ENCODE data around the gene TMEM250. TPM values are rescaled to one million over a fixed set of nuclear protein-coding genes. Genes with fewer than 3 reads are reported as not detected.
"Not testable (repeated sequence)": the region's sequence is repeated elsewhere in the genome, so short reads cannot be mapped to it uniquely, and the experiment has no call there.

The TMEM250 gene
- polyA plus RNA-seq, 1 of the 3 experiments (the other 2 are of a cell fraction) = 25.9 TPM

GRCh38 chr9:136151214-136151804 lies 32.6 kb upstream of the TMEM250 start (continued):
- TF ChIP-seq REST (IDR thresholded peaks at IDR 0.05; ENCODE audit: low read depth, low read length) = no peak
- no peak for TF ChIP-seq EP300 (IDR thresholded peaks at IDR 0.05; ENCODE audit: borderline replicate concordance in 1 of 2, low read depth in 1 of 2, low read length in 1 of 2)
- no peak for TF ChIP-seq RCOR1 (IDR thresholded peaks at IDR 0.05; ENCODE audit: low read length)
- TF ChIP-seq FOXJ3 (CRISPR knock-in tag; IDR thresholded peaks at IDR 0.05) = no peak
- no peak for TF ChIP-seq TEAD4 (IDR thresholded peaks at IDR 0.05; ENCODE audit: borderline replicate concordance, insufficient read depth)
- TF ChIP-seq GATA2 (CRISPR knock-in tag; IDR thresholded peaks at IDR 0.05) = no peak
- no peak for TF ChIP-seq YY1 (IDR thresholded peaks at IDR 0.05; ENCODE audit: low read depth)
- no peak for TF ChIP-seq IRF3 (IDR thresholded peaks at IDR 0.05; ENCODE audit: low read depth, low read length)
- no peak for TF ChIP-seq SIN3A (IDR thresholded peaks at IDR 0.05; ENCODE audit: borderline replicate concordance, low read depth, low read length)

GRCh38 chr9:136150664-136151213 lies 32.1 kb upstream of the TMEM250 start:
- H3K9ac ChIP-seq; DNase-seq; H3K4me3 ChIP-seq (ENCODE audit: low read depth in 2 of 2, low read length in 1 of 2); H3K36me3 ChIP-seq (replicated peaks in 1 of 2; ENCODE audit: control insufficient read depth in 1 of 2, insufficient read depth in 2 of 2, low read length in 1 of 2); H4K20me1 ChIP-seq (ENCODE audit: insufficient read depth); H3K4me2 ChIP-seq; POLR2A ChIA-PET; H3K27ac ChIP-seq (ENCODE audit: low read depth in 2 of 2, low read length in 1 of 2); H3F3A ChIP-seq (replicated peaks; ENCODE audit: insufficient read depth); H2AFZ ChIP-seq (ENCODE audit: low read depth); H3K9me2 ChIP-seq; H3K4me1 ChIP-seq (ENCODE audit: control insufficient read depth in 1 of 2, insufficient read depth in 2 of 2, low read depth in 1 of 2, low read length in 1 of 2); H3K79me2 ChIP-seq (ENCODE audit: insufficient read depth); H3K9me3 ChIP-seq: not testable (repeated sequence)
- CTCF ChIA-PET = interaction anchor here (0.7 to 1.6 kb wide), 2 partner anchors 12 to 20 kb away, joined by 3 read pairs; no protein-coding TSS in a partner anchor
- peaks cover 25% of the 10 kb centered on the region for H3K27me3 ChIP-seq (ENCODE audit: insufficient read depth)
- 75% methylated on average over 7 of the region's 7 CpGs for WGBS (ENCODE audit: low lambda C conversion rate)

- WGBS (ENCODE audit: low lambda C conversion rate) = 75% methylated on average over 6 of the region's 9 CpGs
- no peak overlapping the region for H2AFZ ChIP-seq (ENCODE audit: low read depth)
- TF ChIP-seq ZBTB33 (IDR thresholded peaks at IDR 0.05; ENCODE audit: borderline replicate concordance, low read depth) = no peak
- no peak for TF ChIP-seq SIN3A (IDR thresholded peaks at IDR 0.05; ENCODE audit: borderline replicate concordance, low read depth, low read length)
- no peak for TF ChIP-seq YY1 (IDR thresholded peaks at IDR 0.05; ENCODE audit: low read depth)
- no peak for TF ChIP-seq EP300 (IDR thresholded peaks at IDR 0.05; ENCODE audit: borderline replicate concordance in 1 of 2, low read depth in 1 of 2, low read length in 1 of 2)
- no peak for TF ChIP-seq MEF2A (IDR thresholded peaks at IDR 0.05; ENCODE audit: borderline replicate concordance, low read depth)
- TF ChIP-seq FOXM1 (IDR thresholded peaks at IDR 0.05; ENCODE audit: low read depth) = no peak
- no peak for TF ChIP-seq SMC3 (IDR thresholded peaks at IDR 0.05; ENCODE audit: low read depth, low read length)
Observed at GRCh38 chr9:136149853-136150252, 31.2 kb upstream of the TMEM250 start.

More at GRCh38 chr9:136149853-136150252, 31.2 kb upstream of the TMEM250 start:
- ChIA-PET POLR2A (no interaction called here), CTCF (no interaction called here)
- no peak for DNase-seq
- Histone ChIP-seq H3K9ac (no peak overlapping the region), H3K27ac (ENCODE audit: low read depth in 2 of 2, low read length in 1 of 2) (no peak overlapping the region), H3K4me1 (ENCODE audit: control insufficient read depth in 1 of 2, insufficient read depth in 2 of 2, low read depth in 1 of 2, low read length in 1 of 2) (no peaks in the 10 kb centered on the region), H3K27me3 (ENCODE audit: insufficient read depth) (peaks cover 25% of the 10 kb centered on the region), H4K20me1 (ENCODE audit: insufficient read depth) (no peaks in the 10 kb centered on the region), H3K4me2 (no peak overlapping the region), H3F3A (replicated peaks; ENCODE audit: insufficient read depth) (no peaks in the 10 kb centered on the region), H3K9me2 (no peaks in the 10 kb centered on the region), H3K79me2 (ENCODE audit: insufficient read depth) (no peaks in the 10 kb centered on the region), H3K4me3 (ENCODE audit: low read depth in 2 of 2, low read length in 1 of 2) (no peak overlapping the region), H3K36me3 (replicated peaks in 1 of 2; ENCODE audit: control insufficient read depth in 1 of 2, insufficient read depth in 2 of 2, low read length in 1 of 2) (no peaks in the 10 kb centered on the region), H3K9me3 (no peaks in the 10 kb centered on the region)

Data from SK-N-SH (cell line).